ENCODE data around the gene KDSR.

DNA sequence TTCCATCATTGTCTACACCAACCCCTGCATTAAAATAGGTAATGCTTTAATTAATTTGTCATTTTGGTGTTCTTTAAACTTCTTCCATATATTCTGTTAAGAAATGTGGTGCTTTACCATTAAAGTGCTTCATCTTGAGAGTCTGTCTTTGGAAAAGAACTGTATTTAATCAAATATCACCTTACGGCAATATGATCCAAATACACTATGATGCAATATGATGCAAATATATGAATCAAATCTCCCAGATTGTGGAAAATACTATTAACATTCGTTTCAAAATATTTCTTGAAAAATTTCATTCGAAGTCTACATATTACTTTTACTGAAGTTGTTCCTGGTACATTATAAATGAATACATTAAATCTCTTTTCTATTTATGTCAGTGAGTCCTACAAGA lies 32.3 kb upstream of the KDSR start:
- TF ChIP-seq POLR2AphosphoS5 (IDR thresholded peaks at IDR 0.05; ENCODE audit: low read depth, low read length): no peak
- TF ChIP-seq TAF1 (IDR thresholded peaks at IDR 0.05; ENCODE audit: borderline replicate concordance, low read depth, low read length): no peak

Data from GM12892 (cell line).